Muscle layer of colon (tissue), 2 donors: Measurements from ENCODE around the gene GYS1.
"Not testable (repeated sequence)": the region's sequence is repeated elsewhere in the genome, so short reads cannot be mapped to it uniquely, and the experiment has no call there.

ENCODE experiments used
- H3K27ac ChIP-seq: one replicate; pipeline ENCODE4 v1.7.0; 2013; ENCODE audit warnings: low read depth, mild to moderate bottlenecking, low read length, moderate library complexity
- H3K27me3 ChIP-seq, 2 donors: one replicate each; pipeline ENCODE4 v1.7.0; 2013; ENCODE audit warnings: low read length in 2 of 2, mild to moderate bottlenecking in 2 of 2; ENCODE audit not compliant: insufficient read depth in 2 of 2, control insufficient read depth in 1 of 2
- H3K36me3 ChIP-seq: one replicate; pipeline ENCODE4 v1.7.0; 2013; ENCODE audit warnings: mild to moderate bottlenecking, low read length; ENCODE audit not compliant: insufficient read depth
- H3K4me1 ChIP-seq: one replicate; pipeline ENCODE4 v1.7.0; 2013; ENCODE audit warnings: mild to moderate bottlenecking, low read length; ENCODE audit not compliant: insufficient read depth
- H3K4me3 ChIP-seq, 2 donors: one replicate each; pipeline ENCODE4 v1.7.0; 2013; ENCODE audit warnings: low read length in 2 of 2, low read depth in 1 of 2, mild to moderate bottlenecking in 1 of 2, moderate library complexity in 1 of 2
- H3K9ac ChIP-seq: one replicate; pipeline ENCODE4 v1.7.0; 2013; ENCODE audit warnings: low read length
- H3K9me3 ChIP-seq: one replicate; pipeline ENCODE4 v1.7.0; 2013; ENCODE audit warnings: mild to moderate bottlenecking, low read length
- donor health status: abdominal sarcoma.
- donor health status: Adenocarcinoma of cecum.

The GYS1 gene

GRCh38 chr19:49025599-49025998, 32.5 kb upstream of the GYS1 start:
- H3K36me3 ChIP-seq, H3K4me1 ChIP-seq, H3K9me3 ChIP-seq, H3K9ac ChIP-seq, H3K4me3 ChIP-seq, H3K27me3 ChIP-seq, H3K27ac ChIP-seq: not testable (repeated sequence)

- H3K27me3 ChIP-seq = peaks cover 0 to 11% of the 10 kb centered on the region in 2 donors
- H3K9me3 ChIP-seq, H3K27ac ChIP-seq, H3K9ac ChIP-seq, H3K4me1 ChIP-seq, H3K4me3 ChIP-seq, H3K36me3 ChIP-seq: not testable (repeated sequence)
These were observed 32.0 kb upstream of the GYS1 start for GRCh38 chr19:49025088-49025487.

- not testable (repeated sequence) for H3K36me3 ChIP-seq, H3K9ac ChIP-seq, H3K9me3 ChIP-seq, H3K4me3 ChIP-seq, H3K4me1 ChIP-seq, H3K27ac ChIP-seq
- peaks cover 0 to 19% of the 10 kb centered on the region in 2 donors for H3K27me3 ChIP-seq
These were observed 31.1 kb upstream of the GYS1 start, which contains the start of gene CGB3 for GRCh38 chr19:49024233-49024632. TSS of gene CGB3 (minus strand) at chr19:49024333. CDS start at chr19:49023971, 362 bp downstream.

GRCh38 chr19:49022116-49022515, 29.0 kb upstream of the GYS1 start:
- H3K9me3 ChIP-seq = no peaks in the 10 kb centered on the region
- H3K4me3 ChIP-seq = no peak overlapping the region
- no peak overlapping the region for H3K27ac ChIP-seq
- peaks cover 0 to 37% of the 10 kb centered on the region in 2 donors for H3K27me3 ChIP-seq
- H3K4me1 ChIP-seq = no peaks in the 10 kb centered on the region
- H3K36me3 ChIP-seq = no peaks in the 10 kb centered on the region
- H3K9ac ChIP-seq = no peak overlapping the region

- Histone ChIP-seq H3K9ac (no peak overlapping the region), H3K9me3 (no peaks in the 10 kb centered on the region), H3K4me3 (no peak overlapping the region)
These were observed 28.1 kb upstream of the GYS1 start for GRCh38 chr19:49020931-49021895.

GRCh38 chr19:49020342-49020741, 27.2 kb upstream of the GYS1 start:
- H3K4me3 ChIP-seq = no peak overlapping the region
- H3K4me1 ChIP-seq = no peaks in the 10 kb centered on the region
- no peak overlapping the region for H3K27ac ChIP-seq
- no peaks in the 10 kb centered on the region for H3K9me3 ChIP-seq
- peaks cover 7% of the 10 kb centered on the region for H3K36me3 ChIP-seq
- peaks cover 0 to 37% of the 10 kb centered on the region in 2 donors for H3K27me3 ChIP-seq
- H3K9ac ChIP-seq = no peak overlapping the region

More at GRCh38 chr19:49020931-49021895, 28.1 kb upstream of the GYS1 start:
- H3K36me3 ChIP-seq = no peaks in the 10 kb centered on the region
- H3K4me1 ChIP-seq = no peaks in the 10 kb centered on the region
- no peak overlapping the region for H3K27ac ChIP-seq
- H3K27me3 ChIP-seq = peaks cover 0 to 37% of the 10 kb centered on the region in 2 donors

- Histone ChIP-seq H3K27ac (no peak overlapping the region), H3K4me1 (no peaks in the 10 kb centered on the region), H3K27me3 (peaks cover 0 to 37% of the 10 kb centered on the region in 2 donors), H3K36me3 (peaks cover 10% of the 10 kb centered on the region), H3K9ac (no peak overlapping the region), H3K4me3 (peak overlapping the region in 1 of 2 donors; percentile 53), H3K9me3 (no peaks in the 10 kb centered on the region)
These were observed 26.3 kb upstream of the GYS1 start for GRCh38 chr19:49019242-49019932.

GRCh38 chr19:49018388-49019241, 25.5 kb upstream of the GYS1 start:
- H3K27ac ChIP-seq, H3K9ac ChIP-seq, H3K4me1 ChIP-seq, H3K9me3 ChIP-seq: not testable (repeated sequence)
- Histone ChIP-seq H3K4me3 (peak overlapping the region in 1 of 2 donors; percentile 53), H3K27me3 (peaks cover 0 to 37% of the 10 kb centered on the region in 2 donors), H3K36me3 (peaks cover 10% of the 10 kb centered on the region)

GRCh38 chr19:49017666-49018351, 24.7 kb upstream of the GYS1 start:
- Histone ChIP-seq H3K4me3 (peak overlapping the region; percentile 53 to 64), H3K27me3 (peaks cover 0 to 37% of the 10 kb centered on the region in 2 donors), H3K27ac (no peak overlapping the region), H3K9me3 (no peaks in the 10 kb centered on the region), H3K36me3 (peaks cover 10% of the 10 kb centered on the region), H3K4me1 (no peaks in the 10 kb centered on the region), H3K9ac (no peak overlapping the region)

GRCh38 chr19:49017041-49017665, 24.0 kb upstream of the GYS1 start, which contains the start of gene LHB:
TSS of gene LHB (minus strand) at chr19:49017091. CDS start at chr19:49017081, 10 bp downstream.
- no peak within 1 kb of the TSS for H3K27ac ChIP-seq

More at GRCh38 chr19:49017041-49017665, 24.0 kb upstream of the GYS1 start, which contains the start of gene LHB:
- H3K4me1 ChIP-seq = no peaks in the 10 kb centered on the region
- peaks cover 10% of the 10 kb centered on the region for H3K36me3 ChIP-seq
- peak within 1 kb of the TSS; percentile 53 to 64 for H3K4me3 ChIP-seq
- H3K9me3 ChIP-seq = no peaks in the 10 kb centered on the region
- H3K9ac ChIP-seq = no peak within 1 kb of the TSS
- peaks cover 0 to 37% of the 10 kb centered on the region in 2 donors for H3K27me3 ChIP-seq
